Mammary epithelial cell (primary cell): Measurements from ENCODE around the gene HTT.
A peak's percentile ranks its signal among the peaks of the same experiment; 100 is the strongest.

Experiments used
- EZH2 ChIP-seq: IDR thresholded peaks from 2 replicates; pipeline ENCODE4 v1.6.1; 2012; ENCODE audit warnings: low read length, inconsistent platforms, borderline replicate concordance
- TF ChIP-seq, protein P1 (sequence below), 2 donors: IDR thresholded peaks in 1 of 2; conservative IDR thresholded peaks in 1 of 2; 2 replicates each; pipeline ENCODE4 v1.5.1; 2011 to 2012; ENCODE audit warnings: inconsistent platforms in 2 of 2, low read length in 2 of 2, mild to moderate bottlenecking in 2 of 2, control low read depth in 1 of 2, low read depth in 1 of 2; ENCODE audit not compliant: insufficient read depth in 1 of 2; ENCODE audit errors: extremely low read depth in 1 of 2

DNA sequence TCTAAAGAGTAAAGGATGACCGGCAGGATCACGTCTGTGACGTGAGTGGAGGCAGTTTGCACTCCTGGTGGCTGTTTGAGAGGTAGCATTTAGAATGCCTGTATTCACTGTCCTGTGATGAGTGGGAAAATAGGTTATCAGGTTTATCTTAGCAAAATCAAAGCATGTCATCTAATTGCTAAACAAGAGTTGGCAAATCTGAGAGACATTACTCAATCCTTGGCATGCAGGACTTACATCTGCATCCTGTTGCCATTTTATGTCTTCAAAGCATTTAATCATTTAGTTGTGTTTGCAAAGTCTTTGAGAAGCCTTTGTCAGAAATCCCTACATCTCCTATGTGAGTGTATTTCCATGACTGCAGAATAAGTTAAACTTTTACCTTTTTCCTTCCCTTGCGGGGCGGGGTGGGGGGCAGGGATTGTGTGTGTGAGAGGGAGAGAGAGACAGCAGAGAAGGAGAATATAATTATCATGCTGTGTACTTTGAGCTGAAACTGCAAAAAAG, 133.1 kb downstream of the HTT start:
- TF ChIP-seq, protein P1, sequence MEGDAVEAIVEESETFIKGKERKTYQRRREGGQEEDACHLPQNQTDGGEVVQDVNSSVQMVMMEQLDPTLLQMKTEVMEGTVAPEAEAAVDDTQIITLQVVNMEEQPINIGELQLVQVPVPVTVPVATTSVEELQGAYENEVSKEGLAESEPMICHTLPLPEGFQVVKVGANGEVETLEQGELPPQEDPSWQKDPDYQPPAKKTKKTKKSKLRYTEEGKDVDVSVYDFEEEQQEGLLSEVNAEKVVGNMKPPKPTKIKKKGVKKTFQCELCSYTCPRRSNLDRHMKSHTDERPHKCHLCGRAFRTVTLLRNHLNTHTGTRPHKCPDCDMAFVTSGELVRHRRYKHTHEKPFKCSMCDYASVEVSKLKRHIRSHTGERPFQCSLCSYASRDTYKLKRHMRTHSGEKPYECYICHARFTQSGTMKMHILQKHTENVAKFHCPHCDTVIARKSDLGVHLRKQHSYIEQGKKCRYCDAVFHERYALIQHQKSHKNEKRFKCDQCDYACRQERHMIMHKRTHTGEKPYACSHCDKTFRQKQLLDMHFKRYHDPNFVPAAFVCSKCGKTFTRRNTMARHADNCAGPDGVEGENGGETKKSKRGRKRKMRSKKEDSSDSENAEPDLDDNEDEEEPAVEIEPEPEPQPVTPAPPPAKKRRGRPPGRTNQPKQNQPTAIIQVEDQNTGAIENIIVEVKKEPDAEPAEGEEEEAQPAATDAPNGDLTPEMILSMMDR (conservative IDR thresholded peaks at IDR 0.05 in 1 of 2, IDR thresholded peaks at IDR 0.05 in 1 of 2; ENCODE audit: extremely low read depth in 1 of 2, insufficient read depth in 1 of 2, low read depth in 1 of 2, low read length in 2 of 2): peak in 1 of 2 donors; percentile 17
- no peak for TF ChIP-seq EZH2
